KBM-7 (cell line): ENCODE results near the gene OPRPN.

Experiments
- DNase-seq: peaks from one replicate; pipeline ENCODE4 v3.0.0-alpha.2; 2015
- in situ Hi-C: fragments of 300-500 bp; cut with MboI; formaldehyde crosslinking; loops from 2 replicates; pipeline ENCODE4 v1.14.3; 2020; ENCODE audit warnings: low sequenced_read_pairs, low pct_unique_long_range_greater_than_20kb, mixed read lengths

Gene OPRPN

GRCh38 chr4:70397580-70397979 is at the start of gene OPRPN:
Gene OPRPN, plus strand, starts transcription at chr4:70397940. Its CDS starts 1,346 bp downstream, at chr4:70399286.
- in situ Hi-C loops: no loop called here
- no peak for DNase-seq

GRCh38 chr4:70356185-70356584 is 41.6 kb upstream of the OPRPN start:
- DNase-seq: no peak
- in situ Hi-C loops: no loop called here

DNA sequence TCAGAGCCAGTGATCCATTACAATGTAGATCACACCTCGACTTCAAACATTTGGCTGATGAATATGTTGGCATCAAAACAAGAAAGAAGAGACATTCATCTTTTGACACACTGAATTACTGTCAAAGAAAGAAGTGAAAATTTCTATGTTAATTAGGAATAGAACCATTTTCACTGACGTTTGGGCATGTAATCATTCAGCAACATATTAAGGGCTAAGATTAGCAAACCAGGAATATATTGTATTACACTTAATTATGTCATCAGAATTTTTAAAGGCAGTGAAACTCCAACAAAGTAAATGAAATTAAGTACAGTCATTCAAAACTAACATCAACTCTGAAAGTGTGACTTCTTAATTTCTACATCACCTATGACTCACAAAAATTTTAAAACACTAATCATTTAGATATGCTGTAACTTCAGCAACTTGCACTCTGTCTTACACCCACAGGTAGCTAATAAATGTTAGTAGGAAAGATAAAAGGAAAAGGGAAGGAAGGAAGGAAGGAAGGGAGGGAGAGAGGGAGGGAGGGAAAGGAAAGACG is 38.6 kb upstream of the OPRPN start:
- in situ Hi-C loops: no loop called here
- no peak for DNase-seq

GRCh38 chr4:70360460-70360859 is 37.3 kb upstream of the OPRPN start, which contains the start of gene SMR3A:
Gene SMR3A, plus strand, starts transcription at chr4:70360760. Its CDS starts 1,356 bp downstream, at chr4:70362116.
- in situ Hi-C loops: no loop called here
- DNase-seq: no peak

DNA sequence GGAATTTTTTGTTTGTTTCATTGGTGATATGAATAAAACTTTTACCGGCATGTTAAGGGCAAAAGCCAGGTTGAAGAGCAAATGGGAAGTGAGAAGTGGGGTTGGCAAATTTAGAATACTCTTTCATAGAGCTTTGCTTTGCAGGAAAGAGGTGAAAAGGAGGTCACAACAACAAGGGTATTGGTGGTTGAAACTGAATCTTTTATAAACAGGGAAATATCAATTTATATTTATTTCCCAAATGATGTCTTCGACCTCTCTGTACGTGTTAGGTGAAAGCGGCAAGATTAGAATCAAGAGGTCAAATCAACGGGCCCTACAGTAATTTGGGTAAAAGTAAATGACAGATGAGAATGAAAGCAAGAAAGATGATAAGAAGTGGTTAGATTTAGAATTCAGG is 33.7 kb upstream of the OPRPN start:
- in situ Hi-C loops: no loop called here
- no peak for DNase-seq

- DNase-seq: no peak
- in situ Hi-C loops: no loop called here
These were observed 32.3 kb upstream of the OPRPN start for GRCh38 chr4:70365479-70365878.

DNA sequence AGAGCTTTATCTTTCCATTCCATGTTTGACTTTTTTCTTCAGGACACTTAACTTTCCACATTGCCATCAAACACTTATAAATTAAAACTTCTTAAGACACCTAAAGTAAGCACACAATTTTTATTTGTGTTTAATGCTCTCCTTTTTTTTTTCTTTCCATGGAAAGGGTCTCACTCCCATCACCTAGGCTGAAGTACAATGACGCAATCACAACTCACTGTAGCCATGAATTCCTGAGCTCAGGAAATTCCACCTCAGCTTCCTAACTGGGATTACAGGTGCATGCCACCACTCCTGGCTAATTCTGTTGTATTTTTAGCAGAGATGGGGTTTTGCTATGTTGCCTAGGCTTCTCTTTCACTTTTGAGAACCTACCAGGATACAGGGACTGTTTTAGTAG is 29.9 kb upstream of the OPRPN start:
- DNase-seq: no peak
- in situ Hi-C loops: no loop called here

GRCh38 chr4:70371987-70372386 is 25.8 kb upstream of the OPRPN start:
- in situ Hi-C loops: no loop called here
- DNase-seq: no peak

DNA sequence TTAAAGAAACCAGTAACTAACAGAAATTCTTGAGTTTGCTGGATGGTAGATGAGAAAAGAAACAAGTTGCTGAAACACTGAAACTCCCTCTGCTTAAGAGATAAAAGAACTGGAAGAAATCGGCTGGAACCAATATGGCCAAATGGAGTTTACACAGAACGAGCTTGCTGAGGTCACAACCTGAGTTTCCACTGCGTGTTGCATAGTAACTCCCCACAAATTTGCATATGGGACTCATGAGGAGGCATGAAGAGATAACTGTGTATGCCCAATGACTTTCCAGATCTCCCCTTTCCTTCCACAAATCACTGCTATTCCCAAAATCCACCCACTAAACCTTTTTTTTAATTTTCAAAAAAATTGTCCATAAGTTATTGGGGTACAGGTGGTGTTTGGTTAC is 25.0 kb upstream of the OPRPN start:
- in situ Hi-C loops: no loop called here
- DNase-seq: no peak

DNA sequence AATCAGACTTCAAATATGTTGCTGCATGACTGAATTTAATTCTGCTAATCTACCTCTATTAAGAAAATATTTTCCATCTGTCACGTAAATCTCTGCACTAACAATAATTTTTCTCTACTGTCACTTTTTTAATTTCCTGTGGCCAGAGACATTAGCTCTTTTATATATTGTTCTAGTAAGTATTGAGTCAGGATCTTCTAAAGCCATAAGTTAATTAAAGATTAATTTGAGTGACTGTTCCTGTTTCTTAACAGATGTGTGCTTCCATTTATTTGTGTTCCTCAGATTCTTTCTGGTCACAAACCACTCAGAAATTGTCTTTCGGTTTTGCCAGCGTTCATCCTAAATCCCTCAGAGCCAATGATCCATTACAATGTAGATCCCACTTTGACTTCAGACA is 17.2 kb upstream of the OPRPN start:
- no peak for DNase-seq
- in situ Hi-C loops: no loop called here

DNA sequence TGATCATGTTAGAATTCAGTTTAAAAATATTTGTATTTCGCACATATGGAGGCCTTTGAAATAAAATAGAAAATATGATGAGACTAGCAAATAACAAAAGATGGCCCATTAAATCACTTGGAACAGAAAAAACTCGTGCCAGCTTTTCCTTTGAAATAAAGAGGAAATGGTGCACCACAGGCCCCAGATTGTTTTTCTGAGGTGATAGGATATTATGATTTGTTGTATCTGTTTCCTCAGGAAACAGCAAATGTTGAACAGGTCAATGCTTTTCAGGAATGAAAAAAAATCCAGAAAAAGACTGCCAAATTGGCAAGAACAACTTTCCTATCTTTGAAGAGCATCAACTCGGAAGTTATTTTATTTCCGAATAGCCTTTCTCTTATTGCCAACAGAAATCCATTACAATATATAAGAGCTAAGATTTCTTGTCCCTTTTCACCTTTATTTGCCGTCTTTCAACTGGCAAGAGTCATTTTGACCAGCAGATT is 15.0 kb upstream of the OPRPN start, which contains the start of gene SMR3B:
SMR3B (plus strand) TSS at position 441 of the 491 bp plus-strand sequence. CDS start 1,380 bp downstream, outside the sequence.
- no peak for DNase-seq

GRCh38 chr4:70392057-70392776 is 5.5 kb upstream of the OPRPN start:
- in situ Hi-C loops: no loop called here
- no peak for DNase-seq

More for the DNA sequence above, 15.0 kb upstream of the OPRPN start, which contains the start of gene SMR3B:
- in situ Hi-C loops: no loop called here

DNA sequence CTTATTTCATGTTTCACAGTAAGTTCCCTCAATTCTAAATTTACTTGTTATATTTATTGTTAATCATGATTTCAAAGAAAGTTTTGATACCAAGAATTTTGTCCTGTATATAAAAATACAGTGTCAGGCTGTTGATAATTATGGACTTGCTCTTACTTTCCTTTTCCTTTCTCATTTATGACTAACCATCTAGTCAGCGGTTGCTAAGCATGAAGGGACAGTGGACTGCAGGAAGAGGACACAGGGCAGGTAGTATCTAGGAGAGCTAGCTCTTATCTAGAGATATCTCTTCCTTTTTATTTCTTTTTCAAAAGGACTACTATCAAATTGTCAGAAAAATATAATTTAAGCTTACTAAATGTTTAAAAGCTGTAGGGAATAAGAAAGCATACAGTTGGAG is 1.6 kb downstream of the OPRPN start:
- DNase-seq: no peak
- in situ Hi-C loops: no loop called here

DNA sequence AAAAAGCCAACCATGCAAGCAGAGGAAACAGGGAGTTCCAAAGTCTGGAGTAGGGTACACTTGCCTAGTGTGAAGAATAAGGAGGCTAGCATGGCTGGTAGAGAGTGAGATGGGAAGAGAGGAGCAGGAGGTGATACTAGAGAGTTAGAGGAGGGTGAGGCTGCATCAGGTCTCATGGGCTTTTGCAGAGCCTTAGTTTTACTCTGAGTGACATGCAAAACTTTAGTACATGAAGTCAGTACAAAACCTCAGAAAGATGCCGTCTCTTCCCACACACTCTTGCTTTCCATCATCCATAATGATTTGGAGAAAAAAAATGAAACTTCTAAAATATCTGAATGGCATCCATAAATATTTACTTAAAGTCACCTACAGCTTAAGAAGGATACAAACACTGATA is 5.0 kb downstream of the OPRPN start:
- in situ Hi-C loops: no loop called here
- DNase-seq: no peak

GRCh38 chr4:70405765-70406164 is 8.0 kb downstream of the OPRPN start:
- no peak for DNase-seq
- in situ Hi-C loops: no loop called here

- no peak for DNase-seq
- in situ Hi-C loops: no loop called here
These were observed 27.6 kb downstream of the OPRPN start for GRCh38 chr4:70425306-70425705.

DNA sequence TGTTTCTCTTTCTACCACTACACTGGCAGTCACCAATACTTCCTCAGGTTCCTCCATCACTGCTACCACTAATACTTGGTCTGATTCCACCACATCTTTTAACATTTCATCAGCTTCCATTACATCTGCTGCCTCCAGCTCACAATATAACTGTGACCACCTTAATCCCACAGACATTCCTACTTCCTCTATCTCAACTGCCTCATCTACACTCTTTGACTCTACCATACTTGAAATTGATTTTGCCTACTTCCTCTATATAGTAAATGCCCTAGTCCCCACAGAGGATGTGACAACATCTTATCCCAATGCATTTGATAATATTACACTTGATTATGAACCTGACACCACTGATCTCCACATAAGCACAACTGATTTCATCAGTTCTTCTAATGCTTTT is 29.0 kb downstream of the OPRPN start:
- in situ Hi-C loops: no loop called here
- DNase-seq: peak; percentile 2

DNA sequence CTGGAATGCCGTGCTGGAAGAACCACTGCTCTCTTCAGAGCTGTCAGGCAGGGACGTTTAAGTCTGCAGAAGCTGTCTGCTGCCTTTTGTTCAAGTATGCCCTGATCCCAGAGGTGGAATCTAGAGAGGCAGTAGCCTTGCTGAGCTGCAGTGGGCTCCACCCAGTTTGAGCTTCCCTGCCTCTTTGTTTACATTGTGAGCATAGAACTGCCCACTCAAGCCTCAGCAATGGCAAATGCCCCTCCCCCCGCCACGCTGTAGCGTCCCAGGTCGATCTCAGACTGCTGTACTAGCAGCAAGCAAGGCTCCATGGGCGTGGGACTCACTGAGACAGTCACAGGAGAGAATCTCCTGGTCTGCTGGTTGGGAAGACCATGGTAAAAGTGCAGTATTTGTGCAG is 39.5 kb downstream of the OPRPN start:
- DNase-seq: no peak
- in situ Hi-C loops: no loop called here

- DNase-seq: no peak
- in situ Hi-C loops: no loop called here
These were observed 44.7 kb downstream of the OPRPN start for GRCh38 chr4:70442474-70442873.

GRCh38 chr4:70443329-70443728 is 45.6 kb downstream of the OPRPN start:
- no peak for DNase-seq
- in situ Hi-C loops: no loop called here

DNA sequence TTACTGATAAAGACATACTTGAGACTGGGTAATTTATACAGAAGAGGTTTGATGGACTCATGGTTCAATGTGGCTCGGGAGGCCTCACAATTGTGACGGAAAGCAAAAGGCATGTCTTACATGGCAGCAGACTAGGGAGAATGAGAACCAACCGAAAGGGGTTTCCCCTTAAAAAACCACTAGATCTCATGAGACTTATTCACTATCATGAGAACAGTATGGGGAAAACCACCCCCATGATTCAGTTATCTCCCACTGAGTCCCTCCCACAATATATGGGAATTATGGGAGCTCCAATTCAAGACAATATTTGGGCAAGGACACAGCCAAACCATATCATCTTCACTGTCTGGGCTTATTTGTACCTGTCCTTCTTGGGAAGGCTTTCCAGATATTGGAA is 51.5 kb downstream of the OPRPN start:
- no peak for DNase-seq
- in situ Hi-C loops: no loop called here
